Subcutaneous adipose tissue (tissue), 4 donors: ENCODE results near the gene GPC3. TPM values are rescaled to one million over a fixed set of nuclear protein-coding genes. Genes with fewer than 3 reads are reported as not detected.

ENCODE experiments used
- CTCF ChIP-seq: fragments of 450-650 bp; IDR thresholded peaks from one replicate; pipeline ENCODE4 v1.5.1; 2016; ENCODE audit warnings: low read depth, mild to moderate bottlenecking, control low read depth, antibody characterized with exemption, moderate library complexity
- total RNA-seq, 4 donors: library from RNA; depleted of rRNA; stranded (reverse); fragments of >200 nt; gene quantifications; one replicate each; pipeline ENCODE4 v1.1.0, GENCODE V29; 2016

Gene GPC3
- total RNA-seq, 4 donors from 2014 or later, result 61.8 to 142 (median 84.5) TPM

DNA sequence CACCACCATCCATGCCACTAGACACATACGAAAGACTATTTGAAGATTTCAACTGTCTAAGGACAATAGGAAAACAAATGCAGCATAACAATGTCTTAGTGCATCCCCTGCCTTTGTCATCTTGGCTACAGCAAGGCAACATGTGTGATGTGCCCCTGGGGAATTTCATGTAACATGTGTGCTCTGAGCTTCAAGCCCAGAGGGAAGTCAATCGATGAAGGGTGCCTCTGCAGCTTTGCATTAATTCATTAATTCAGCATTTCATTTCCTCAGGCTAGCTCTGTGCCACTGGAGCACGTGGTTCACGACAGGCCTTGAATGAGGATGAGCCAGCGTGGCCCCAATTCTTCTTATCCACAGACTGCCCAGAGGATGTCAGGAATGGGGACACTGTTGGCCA is 316.2 kb downstream of the GPC3 start:
- TF ChIP-seq CTCF, result no peak

DNA sequence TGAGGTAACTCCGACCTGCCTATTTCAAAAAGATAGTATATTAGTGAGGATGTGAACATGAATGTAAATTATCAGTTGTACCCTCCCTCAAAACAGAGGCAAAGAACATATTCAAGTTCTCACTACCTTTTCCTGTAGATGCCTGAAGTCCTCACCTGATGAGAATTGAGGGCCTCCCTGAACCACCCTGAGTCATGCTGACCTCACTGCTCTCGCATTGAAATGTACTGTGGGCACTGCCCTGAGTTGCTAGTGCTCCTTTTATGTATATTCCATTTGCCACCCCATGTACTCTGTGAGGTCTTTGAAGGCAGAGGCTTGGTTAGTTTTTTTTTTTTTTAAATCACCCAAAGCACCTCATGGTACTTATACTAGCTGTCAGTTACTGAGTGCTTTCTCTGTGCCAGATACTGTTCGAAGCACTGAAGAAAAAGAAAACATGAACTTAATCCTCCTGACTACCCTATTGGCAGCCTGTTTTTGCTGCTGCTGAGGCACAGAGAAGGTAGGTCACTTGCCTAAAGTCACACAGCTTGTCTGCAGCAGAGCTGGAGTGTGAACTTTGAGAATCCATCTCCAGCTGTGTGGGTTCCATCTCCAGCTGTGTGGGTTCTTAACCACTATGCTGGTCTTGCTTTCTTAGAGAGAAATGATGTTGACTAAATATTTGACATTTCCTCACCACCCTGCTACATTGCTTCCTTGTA is 317.0 kb downstream of the GPC3 start:
- no peak for TF ChIP-seq CTCF

GRCh38 chrX:133666256-133666655 is 319.1 kb downstream of the GPC3 start:
- no peak for TF ChIP-seq CTCF

GRCh38 chrX:133661962-133662839 is 323.2 kb downstream of the GPC3 start:
- no peak for TF ChIP-seq CTCF

- TF ChIP-seq CTCF, result no peak
These were observed 325.1 kb downstream of the GPC3 start for GRCh38 chrX:133660281-133660680.

DNA sequence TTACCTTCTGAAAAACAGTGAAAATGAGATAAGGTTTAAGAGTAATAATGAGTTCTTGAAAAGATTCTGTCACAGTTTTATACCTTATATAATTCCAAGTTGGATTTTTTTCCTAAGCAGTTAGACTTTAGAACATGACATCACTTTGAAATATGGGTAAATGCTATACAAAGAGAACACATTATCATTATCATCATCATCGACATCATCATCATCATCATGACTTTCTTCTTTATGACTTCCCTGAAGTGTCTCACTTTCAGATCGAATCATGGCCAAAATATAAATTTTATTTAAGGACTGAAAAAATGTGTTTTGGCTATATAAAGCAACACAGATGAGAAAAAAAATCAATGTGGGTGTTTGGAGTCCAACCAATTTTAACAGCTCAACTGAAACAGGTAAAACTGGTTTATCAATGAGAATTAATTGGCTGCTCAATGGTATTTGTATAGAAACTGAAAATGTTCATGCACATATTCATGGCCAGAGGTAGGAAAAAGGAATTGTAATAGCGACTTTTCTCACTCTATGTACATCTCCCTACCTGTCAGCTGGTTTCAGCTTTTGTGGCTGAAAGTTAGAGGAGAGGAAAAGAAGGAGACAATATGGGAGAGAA is 327.0 kb downstream of the GPC3 start:
- no peak for TF ChIP-seq CTCF
